Forelimb muscle (tissue), 1 donor: Measurements from ENCODE around the gene LRRK2. TPM values are rescaled to one million over a fixed set of nuclear protein-coding genes. Genes with fewer than 3 reads are reported as not detected.
A peak's percentile ranks its signal among the peaks of the same experiment; 100 is the strongest.
"Not testable (repeated sequence)": the region's sequence is repeated elsewhere in the genome, so short reads cannot be mapped to it uniquely, and the experiment has no call there.

Experiments used
- DNase-seq: peaks from one replicate; pipeline ENCODE4 v3.0.0-alpha.2; 2013; ENCODE audit warnings: low read depth
- polyA plus RNA-seq: library from polyadenylated mRNA; unstranded; fragments of 120-200 nt; gene quantifications from one replicate; pipeline ENCODE4 v1.2.1, GENCODE V29; 2013; ENCODE audit not compliant: insufficient read length

The LRRK2 gene
- polyA plus RNA-seq, 1 donor, result 4.5 TPM

GRCh38 chr12:40212566-40212965, 12.2 kb upstream of the LRRK2 start:
- no peak for DNase-seq

GRCh38 chr12:40215982-40216381, 8.8 kb upstream of the LRRK2 start:
- DNase-seq, result no peak

GRCh38 chr12:40216516-40217288, 8.1 kb upstream of the LRRK2 start:
- no peak for DNase-seq

DNA sequence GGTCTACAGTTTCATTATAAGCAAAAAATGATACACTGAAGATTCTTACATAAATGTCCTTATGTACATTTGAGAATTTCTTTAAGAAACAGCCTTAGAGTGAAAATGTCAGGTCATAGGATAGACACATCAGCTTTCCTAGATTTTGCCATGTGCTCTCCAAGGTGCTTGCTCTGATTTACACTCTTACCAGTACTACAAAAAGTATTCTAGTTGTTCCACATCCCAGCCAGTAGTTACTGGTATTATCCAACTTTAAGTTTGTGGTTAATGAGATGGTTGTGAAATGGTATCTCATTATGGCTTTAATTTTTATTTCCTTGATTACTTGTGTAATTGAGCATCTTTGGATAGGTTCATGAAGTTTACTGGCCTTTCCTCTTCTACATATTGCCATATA, 5.0 kb upstream of the LRRK2 start:
- DNase-seq, result no peak

GRCh38 chr12:40222247-40222646, 2.5 kb upstream of the LRRK2 start:
- DNase-seq, result no peak

- no peak for DNase-seq
These were observed 1.2 kb upstream of the LRRK2 start for GRCh38 chr12:40223646-40224045.

DNA sequence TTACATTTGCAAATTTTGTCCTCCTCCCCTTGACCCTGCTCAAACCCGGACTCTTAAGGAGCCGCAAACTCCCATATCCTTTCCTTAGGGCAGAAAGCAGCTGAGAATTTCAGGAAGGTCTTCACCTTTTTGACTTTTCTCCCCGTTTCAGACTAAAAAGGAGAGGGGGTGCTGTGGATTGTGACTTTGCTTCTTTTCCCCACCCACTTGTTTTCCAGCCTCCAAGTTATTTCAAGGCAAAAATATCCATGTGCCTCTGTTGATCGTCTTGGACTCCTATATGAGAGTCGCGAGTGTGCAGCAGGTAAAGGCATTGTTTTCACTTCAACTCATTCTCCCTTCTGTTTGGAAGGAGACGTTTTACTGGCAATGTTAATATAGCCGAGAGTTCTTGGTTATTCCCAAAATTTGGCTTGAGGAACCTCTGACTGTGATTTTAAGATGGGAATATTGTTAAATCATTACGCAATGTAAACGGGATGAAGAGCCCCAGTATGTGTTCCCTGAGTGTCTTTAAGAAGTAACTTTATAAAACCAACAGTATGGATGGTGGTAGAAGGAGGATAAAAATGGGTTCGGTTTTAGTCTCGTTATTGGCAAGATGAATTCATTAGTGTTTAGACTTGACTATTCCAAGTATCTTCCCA, 663 bp downstream of the LRRK2 start:
- no peak for DNase-seq

DNA sequence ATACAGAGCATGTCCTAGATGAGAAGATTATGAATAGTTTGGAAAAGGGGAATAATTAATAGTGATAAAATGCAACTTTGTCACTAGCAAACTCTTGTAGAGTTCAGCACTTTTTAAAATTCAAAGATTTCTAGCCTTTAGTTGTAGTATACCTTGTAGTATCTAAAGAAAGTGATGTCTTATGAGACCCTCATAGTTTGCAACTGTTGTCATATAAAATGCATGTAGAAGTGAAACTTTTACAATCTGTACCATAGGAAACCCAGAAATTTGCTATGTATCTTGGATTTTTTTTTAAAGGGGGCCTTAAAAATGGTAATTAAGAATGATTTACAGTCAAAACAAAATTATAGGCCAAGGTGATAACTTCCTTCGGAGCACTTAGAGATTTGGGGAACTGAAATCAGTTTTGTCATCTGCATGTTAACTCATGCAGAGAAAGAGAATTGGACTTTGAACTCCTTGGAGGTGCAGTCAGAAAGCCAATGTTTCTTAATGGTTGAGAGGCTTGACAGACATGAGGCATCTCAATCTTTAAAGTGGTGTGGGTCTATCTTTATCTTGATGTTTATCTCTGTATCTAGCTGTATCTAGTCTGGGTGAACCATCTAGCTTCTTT, 1.3 kb downstream of the LRRK2 start:
- no peak for DNase-seq

- DNase-seq, result peak; percentile 43
These were observed 1.9 kb downstream of the LRRK2 start for GRCh38 chr12:40226705-40227104.

- DNase-seq, result no peak
These were observed 2.6 kb downstream of the LRRK2 start for GRCh38 chr12:40227447-40227846.

GRCh38 chr12:40228727-40229126, 3.9 kb downstream of the LRRK2 start:
- no peak for DNase-seq

DNA sequence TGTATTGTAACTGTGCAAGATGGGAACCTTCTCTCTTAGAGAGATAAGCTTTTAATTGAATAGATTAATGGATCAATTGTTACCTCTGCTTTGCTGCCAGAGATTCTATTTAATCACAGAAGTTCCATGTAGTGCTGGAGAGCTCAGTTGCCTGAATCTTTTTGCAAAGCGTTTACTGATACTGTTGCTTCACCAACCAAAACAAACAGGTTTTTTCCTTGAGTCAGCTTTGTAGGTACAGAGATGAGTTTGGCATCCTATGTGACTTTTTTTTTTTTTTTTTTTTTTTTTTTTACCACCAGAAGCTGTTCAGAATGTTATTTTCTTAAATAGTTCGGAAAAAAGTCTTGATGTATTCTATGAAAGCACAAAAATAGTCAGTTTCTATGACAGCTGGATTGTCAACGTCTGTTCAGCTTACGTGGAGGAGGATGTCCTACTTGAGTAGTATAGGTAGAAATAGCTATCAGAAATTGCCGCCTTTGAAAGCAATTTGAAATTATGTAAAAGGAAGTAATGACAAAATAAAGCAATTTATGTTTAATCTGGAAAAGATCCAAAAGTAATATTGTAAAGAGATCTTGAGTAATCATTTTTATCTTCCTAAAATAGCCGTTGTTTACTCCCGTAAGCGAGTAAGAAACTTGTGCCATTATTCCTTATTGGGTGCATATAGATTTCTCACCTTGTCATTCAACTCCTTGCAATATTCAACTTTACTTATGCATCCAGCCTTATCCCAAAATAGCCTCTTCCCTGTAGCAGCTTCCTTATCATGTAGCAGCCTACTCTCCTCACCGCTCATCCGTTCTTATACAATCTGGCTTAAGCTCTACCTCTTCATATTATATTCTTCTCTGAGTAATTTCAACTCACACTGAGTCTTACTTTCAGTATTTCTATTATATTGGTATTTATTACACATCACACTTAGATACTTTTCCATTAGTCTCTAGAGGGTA, 5.2 kb downstream of the LRRK2 start:
- DNase-seq, result no peak

DNA sequence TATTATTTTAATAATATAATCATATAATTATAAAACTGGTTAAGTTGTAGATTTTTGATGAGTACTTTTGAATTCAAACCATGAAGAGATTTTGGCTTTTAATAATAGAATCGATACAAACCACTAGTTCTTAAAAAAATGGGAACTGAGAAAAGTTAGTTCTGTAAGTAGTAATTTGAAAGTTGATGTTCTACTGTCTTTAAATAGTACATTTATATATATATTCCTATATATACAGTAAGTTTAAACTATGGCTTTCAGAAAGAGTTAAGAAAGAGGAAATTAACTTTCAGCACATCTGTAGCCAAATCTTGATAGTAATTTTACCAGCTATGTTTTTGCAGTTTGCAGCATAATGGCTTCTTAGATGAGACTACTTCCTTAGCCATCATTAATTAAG, 7.8 kb downstream of the LRRK2 start:
- no peak for DNase-seq

- DNase-seq, result no peak
These were observed 9.1 kb downstream of the LRRK2 start for GRCh38 chr12:40233741-40234367.

DNA sequence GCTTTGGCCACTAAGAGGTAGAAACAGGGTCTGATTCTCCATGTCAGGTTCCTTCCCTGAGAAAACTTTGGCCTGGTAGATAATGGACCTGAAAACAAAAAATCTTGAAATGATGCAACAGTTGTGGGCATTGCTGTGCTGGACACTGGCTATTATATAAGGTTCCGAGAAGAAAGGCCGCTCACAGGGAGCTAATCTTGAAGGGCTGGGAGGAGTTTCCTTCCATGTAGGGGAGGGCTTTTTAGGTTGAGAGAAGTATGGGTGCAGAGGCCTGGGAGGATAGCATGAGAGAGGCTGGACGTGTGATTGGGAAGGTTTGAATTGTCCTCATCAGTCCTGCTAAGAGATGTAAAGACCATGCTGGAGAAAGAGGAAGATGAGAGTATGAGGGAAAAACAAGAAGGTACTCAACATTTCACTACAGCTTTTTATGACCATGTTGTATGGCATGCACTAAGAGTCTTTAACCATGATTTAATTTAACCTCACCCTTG, 11.6 kb downstream of the LRRK2 start:
- DNase-seq, result no peak

GRCh38 chr12:40238266-40238902, 13.6 kb downstream of the LRRK2 start:
- no peak for DNase-seq

DNA sequence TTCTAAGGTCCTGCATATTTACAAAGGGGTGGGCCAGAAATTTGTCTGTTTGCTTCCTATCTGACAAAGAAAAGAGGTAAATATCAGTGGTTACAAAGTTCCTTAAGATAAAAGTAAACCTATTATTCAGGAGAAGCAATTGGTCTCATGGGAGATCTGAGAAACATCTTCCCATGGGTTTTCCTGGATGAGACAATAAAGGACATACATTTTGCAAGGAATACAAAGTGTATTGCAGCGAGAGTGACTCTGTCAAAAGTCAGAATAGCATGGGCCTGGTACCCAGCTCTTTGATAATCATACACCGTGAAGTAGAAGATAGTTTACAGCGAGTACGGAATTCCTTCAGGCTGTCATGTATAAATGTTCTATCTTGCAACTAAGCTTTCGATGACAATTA, 14.2 kb downstream of the LRRK2 start:
- no peak for DNase-seq

DNA sequence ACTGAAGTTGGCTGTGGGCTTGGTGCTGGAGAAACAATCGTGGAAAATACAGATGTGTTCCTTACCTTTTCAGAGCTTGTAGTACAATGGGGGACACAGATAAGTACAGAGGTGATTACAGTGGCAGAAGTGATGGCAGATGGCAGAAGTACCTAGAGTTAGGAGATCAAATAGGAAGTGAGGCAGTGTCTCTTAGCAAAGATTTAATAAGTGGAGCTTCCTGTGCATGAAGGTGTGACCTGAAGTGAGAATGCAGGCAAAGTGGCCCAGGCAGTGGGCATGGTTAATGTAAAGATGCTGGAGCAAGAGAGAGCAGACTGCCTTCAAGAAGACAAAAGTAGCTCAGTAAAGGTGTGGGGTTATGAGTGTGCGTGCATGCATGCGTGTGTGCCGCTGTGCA, 16.0 kb downstream of the LRRK2 start:
- no peak for DNase-seq

GRCh38 chr12:40241741-40242140, 16.9 kb downstream of the LRRK2 start:
- DNase-seq, result no peak

- DNase-seq, result not testable (repeated sequence)
These were observed 19.8 kb downstream of the LRRK2 start for GRCh38 chr12:40244526-40245156.
